HuH-7.5 (cell line): ENCODE data around the gene PDE6A.

Experiments
- DNase-seq: peaks from one replicate; pipeline ENCODE4 v3.0.0; 2011; ENCODE audit warnings: low spot score

Gene PDE6A

GRCh38 chr5:149817539-149818060 lies 127.0 kb downstream of the PDE6A start:
- no peak for DNase-seq

DNA sequence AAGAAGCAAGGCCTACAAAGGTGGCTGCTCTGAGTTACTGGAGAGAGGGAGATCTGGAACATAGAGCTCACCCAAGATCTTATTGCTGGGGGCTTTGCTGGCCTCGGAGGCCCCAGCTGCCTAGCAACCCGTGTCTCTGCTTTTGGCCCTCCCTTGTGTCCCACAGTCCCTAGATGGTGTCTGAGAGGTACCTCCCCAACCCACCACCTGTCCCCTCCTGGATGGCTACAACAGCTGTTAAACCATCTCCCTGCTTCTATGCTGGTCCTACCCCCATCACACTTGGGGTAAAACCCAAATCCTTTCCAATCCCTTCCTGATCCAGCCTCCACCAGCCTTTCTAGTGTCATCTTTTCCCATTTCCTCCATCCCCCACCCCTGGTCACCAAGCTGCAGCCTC lies 127.9 kb downstream of the PDE6A start:
- DNase-seq: no peak

DNA sequence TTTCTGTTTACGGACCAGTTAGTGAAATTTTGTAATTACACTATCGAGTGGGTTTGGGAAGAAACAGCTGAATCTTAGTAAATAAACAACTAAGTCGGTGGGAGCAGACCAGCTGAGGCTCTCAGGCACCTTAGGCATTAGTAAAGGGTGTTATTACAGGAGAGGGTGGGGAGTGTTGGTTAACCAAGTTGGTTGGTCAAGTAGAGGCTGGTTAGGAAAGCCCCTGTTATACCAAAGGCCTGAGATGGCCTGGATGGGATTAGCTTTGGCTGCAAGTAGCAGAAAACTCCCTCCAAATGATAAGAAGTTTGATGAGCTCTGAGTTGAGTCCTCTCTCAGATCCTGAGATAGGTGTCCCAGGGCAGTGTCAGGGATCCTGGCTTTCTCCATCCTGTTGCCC lies 133.1 kb downstream of the PDE6A start:
- DNase-seq: no peak

DNA sequence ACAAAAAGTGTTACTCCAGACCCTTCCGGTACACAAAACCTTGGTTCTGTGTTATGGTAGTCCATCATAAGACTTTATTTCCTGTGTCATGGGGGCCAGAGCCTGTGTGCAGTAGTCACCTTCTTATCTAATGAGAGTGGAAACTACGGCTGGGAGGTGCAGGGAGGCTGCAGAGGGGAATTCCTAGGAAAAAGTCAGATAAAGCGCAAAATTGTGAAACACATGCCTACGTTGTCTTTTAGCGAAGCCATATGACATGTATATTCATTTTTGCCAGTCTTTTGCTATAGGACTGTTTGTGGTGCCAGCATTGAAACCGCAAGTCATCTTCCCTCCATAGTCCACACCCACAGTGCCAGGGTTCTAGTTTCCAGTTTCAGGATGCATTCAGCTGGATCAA lies 133.7 kb downstream of the PDE6A start:
- DNase-seq: no peak

DNA sequence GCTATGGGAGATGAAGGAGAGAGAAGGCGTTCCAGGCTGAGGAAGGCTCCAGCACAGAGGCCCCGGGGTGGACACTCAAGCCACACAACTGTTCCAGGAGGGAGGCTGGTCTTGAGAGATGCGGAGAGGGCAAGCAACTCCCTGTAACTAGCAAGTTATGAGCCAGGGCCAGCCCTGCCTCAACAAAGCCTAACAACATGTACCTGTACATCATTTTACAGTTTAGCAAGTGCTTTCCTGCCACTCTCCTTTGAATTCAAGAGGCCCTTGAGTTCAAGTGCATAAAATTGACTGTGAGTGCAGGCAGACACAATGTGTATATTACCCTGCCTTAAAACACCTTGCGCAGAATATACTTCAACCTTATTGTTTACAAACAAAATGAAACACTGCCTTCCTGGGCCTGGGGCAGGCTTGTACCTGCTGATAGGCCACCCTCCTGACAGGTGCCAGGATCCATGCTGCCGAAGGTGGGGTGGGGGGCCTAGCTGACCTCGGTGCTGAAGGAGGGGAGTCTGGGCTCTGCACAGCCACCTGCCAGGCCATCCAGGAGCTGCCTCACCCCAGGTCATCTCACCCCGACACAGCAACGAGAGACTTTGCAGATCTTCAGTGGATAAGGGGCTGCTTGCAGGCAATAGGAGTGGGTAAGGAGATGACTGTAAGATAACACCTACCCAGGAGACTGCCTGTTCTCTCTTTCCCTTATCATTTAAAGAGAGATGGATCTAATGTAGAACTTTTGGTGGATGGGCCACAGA lies 134.5 kb downstream of the PDE6A start:
- DNase-seq: no peak

DNA sequence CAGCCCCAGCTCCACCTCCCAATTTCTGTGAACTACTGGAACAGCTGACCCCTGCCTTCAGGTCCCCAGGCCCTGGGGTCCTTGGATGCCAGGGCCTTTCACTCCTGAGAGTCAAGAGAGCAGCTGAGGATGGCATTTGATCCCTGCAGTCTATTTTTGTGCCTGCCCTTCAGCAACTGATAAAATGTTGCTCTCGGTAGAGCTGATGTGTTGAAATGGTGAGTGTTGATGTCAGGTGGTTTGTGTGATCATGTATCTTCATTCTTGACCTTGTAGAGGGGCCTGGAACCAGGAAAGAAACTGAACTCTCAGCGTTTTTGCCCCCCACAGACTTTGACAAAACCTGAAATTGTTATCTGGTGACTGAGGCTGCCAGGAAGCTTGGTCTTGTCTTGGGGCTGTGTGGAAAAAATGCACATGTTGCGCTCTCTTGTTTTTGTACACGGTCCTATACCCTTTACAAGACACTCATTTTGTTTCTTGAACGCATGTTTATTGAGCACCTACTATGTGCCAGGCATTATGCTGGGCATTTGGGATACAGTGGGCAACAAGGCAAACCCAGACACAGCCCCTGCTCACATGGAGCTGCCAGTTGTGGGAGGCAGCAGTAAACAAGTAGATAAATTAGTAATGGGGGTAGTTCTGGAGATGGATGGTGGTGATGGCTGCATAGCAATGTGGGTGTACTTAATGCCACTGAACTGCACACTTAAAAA lies 136.2 kb downstream of the PDE6A start:
- DNase-seq: no peak
